ENCODE data around the gene DAZAP1.

- TF ChIP-seq CTCF (IDR thresholded peaks at IDR 0.05) = no peak
- TF ChIP-seq POLR2A (IDR thresholded peaks at IDR 0.05) = no peak
Measured at GRCh38 chr19:1467215-1467489, 59.8 kb downstream of the DAZAP1 start.
